NCI-H69 (cell line): ENCODE measurements around the gene TFDP1.
"Not testable (repeated sequence)": the region's sequence is repeated elsewhere in the genome, so short reads cannot be mapped to it uniquely, and the experiment has no call there.

Experiments used
- DNase-seq: peaks from one replicate; lab custom pipeline; 2025; lab: John Stamatoyannopoulos, UW

Gene TFDP1

DNA sequence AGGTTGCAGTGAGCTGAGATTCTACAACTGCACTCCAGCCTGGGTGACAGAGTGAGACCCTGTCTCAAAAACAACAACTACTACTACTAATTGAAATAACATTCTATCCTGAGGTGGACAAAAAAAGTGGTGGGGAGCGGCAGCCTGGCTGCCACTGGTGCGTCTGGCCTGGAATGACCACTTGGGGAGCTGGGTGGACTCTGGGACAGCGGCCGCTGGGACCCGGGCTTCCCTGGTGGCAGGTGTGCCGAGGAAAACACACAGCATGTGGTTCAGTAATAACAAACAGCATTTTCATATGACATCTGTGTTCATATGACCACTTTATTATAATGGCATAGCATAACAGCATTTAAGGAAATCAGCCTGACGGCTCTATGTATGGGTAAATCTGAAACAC is 33.9 kb downstream of the TFDP1 start:
- peak; percentile 51 for DNase-seq

DNA sequence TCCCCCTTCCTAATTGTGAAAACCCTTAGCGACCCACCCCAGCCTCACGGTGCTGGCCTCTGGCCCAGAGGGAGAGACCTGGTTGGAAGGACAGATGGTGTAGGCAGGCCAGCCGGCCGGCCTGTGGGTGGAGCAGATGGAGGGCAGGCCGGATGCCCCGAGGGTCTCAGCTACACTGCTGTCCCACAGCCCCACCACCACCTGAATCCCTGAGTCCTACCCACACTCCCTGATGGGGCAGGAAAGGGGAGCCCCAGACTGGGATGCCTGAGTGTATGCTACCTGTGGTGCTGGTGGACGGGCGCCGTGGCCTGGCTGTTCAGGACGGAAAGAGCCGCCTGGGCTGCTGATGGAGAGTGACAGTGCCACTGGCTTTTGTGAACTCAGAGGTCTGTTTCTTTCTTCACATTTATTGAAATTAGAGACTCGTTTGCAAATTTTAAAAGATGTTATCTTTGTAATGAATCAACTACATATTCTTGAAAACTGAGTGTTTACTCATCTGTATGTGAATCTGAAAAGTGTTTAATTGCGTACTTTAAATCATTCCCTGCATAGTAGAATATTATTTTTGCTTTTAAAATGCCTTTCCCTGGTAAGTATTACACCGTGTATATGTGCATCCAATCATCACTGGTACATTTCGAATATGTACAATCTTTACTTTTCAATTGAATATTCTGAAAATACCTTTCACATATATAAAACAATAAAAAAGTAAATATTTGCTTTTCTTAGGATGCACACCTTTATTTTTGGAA is 35.7 kb downstream of the TFDP1 start:
- peak; percentile 55 for DNase-seq

DNA sequence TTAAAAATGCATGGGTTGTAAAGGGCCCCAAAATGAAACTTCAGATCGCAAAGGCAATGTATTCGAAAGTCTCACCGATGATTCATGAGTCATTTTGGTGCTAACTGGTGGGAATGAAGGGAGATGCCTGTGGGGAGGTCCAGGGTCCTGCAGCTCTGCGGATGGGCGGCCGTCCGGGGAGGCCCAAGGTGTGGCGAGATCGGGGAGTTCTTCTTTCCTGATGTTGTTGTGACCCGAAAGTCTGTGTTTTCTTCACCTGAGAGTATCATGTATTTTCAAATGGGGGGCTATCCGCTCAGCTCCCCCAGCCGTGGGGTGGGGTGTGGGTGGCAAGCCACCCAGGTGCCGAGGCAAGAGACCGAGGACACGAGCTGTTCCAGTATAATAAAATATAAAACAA is 36.5 kb downstream of the TFDP1 start:
- no peak for DNase-seq

DNA sequence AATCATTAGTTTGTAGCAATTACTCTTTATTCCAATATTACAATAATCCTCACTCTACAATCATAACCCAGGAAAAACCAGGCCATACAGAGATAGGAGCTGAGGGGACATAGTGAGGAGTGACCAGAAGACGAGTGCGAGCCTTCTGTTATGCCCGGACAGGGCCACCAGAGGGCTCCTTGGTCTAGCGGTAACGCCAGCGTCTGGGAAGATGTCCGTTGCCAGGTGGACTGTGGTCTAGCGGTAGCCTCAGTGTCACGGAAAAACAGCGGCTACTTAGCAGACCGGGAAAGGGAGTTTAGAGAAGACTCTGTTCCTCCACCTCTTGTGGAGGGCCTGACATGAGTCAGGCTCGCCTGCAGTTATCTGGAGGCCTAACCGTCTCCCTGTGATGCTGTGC is 36.9 kb downstream of the TFDP1 start:
- peak; percentile 32 for DNase-seq

DNA sequence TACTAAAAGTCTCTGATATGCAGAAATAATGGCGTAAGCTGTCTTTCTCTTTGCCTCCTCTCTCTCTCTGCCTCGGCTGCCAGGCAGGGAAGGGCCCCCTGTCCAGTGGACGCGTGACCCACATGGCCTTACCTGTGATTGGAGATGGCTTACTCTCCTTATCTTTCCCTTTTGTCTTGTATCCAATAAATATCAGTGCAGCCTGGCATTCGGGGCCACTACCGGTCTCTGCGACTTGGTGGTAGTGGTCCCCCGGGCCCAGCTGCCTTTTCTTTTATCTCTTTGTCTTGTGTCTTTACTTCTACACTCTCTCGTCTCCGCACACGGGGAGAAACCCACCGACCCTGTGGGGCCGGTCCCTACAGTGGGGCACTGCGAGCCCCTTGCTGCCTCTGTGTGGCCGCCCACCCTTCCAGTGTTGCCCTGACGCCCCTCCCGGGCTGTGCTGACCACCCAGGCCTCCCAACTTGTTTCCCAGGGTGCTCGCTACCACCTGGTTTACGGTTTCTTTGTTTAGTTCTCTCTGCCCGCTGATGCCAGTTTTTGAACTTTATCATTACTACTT is 37.5 kb downstream of the TFDP1 start:
- not testable (repeated sequence) for DNase-seq

DNA sequence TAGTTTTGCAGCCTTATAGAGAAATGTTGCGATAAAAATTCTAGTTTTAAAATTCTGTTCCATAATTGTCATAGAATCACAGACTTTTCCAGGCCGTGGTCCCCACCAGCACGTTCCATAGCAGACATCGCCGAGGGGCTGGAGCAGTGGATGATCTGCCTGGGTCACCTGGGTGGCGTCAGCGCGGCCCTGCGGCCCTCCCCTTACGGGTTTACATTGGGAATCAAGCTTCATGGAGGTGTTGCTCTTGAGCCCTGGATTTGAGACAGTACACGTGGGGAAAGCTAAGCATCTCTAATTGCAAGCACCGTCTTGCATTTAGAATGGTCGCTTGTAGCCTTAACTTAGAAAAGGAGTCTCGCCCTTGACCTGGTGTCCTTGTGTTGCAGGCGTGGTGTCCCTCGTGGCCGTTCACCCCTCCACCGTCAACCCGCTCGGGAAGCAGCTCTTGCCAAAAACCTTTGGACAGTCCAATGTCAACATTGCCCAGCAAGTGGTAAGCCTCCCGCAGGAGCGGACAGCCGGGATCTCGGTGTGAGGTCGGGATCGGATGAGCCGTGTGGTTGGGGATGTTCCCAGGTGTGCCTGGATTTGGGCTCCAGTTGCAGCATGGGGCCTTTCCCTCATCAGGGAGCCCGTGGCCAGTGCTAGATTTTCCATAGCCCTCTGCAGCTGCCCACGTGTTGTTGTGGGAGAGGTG is 38.4 kb downstream of the TFDP1 start:
- DNase-seq: no peak

DNA sequence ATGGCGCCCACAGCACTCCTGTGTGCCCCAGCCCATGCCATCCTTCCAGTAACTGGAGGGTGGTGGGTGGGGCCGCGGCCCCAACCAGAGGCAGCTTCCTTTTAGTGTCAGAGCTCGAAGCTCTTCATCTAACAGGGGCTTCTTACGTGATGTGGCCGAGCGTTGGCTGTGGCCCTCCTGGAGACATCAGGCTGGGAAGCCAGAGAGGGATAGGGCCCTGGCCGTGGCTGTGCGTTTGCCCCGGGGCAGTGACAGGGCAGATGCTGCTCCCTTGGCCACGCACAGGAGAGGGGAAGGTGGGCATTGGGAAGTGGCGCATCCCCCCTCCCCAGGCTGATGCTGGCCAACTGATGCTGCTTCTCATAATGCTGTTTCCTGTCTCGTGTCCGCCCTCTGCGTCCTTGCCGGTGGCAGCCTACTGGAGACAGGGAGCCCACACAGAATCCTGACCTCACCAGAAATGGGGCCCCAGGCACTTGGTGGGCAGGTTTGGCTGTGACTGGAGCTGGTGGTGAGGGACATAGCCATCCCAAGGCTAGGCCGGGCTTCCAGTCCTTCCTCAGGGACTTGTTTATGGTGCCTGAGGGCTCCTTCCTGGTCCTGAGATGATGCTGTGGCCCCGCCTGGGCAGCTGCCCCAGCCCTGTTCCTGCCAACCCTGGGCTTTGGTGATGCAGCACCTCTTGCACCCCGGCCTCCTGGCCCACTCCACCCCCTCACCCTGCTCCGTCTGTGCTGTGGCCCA is 39.1 kb downstream of the TFDP1 start:
- DNase-seq: no peak

DNA sequence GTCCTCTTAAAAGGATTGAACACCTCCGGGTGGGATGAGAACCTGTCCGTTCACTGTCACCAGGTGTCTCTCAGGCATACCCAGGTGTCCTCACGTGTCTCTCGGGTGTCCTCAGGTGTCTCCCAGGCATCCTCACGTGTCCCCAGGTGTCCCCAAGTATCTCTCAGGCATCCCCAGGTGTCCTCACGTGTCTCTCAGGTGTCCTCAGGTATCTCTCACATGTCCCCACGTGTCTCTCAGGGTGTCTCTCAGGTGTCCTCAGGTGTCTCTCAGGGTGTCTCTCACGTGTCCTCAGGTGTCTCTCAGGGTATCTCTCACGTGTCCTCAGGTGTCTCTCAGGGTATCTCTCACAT is 39.7 kb downstream of the TFDP1 start:
- DNase-seq: no peak

DNA sequence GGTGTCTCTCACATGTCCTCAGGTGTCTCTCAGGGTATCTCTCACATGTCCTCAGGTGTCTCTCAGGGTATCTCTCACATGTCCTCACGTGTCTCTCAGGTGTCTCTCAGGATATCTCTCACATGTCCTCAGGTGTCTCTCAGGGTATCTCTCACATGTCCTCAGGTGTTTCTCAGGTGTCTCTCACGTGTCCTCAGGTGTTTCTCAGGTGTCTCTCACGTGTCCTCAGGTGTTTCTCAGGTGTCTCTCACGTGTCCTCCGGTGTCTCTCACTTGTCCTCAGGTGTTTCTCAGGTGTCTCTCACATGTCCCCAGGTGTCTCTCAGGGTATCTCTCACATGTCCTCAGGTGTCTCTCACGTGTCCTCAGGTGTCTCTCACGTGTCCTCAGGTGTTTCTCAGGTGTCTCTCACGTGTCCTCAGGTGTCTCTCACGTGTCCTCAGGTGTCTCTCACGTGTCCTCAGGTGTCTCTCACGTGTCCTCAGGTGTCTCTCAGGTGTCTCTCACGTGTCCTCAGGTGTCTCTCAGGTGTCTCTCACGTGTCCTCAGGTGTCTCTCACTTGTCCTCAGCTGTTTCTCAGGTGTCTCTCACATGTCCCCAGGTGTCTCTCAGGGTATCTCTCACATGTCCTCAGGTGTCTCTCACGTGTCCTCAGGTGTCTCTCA is 40.2 kb downstream of the TFDP1 start:
- DNase-seq: not testable (repeated sequence)

DNA sequence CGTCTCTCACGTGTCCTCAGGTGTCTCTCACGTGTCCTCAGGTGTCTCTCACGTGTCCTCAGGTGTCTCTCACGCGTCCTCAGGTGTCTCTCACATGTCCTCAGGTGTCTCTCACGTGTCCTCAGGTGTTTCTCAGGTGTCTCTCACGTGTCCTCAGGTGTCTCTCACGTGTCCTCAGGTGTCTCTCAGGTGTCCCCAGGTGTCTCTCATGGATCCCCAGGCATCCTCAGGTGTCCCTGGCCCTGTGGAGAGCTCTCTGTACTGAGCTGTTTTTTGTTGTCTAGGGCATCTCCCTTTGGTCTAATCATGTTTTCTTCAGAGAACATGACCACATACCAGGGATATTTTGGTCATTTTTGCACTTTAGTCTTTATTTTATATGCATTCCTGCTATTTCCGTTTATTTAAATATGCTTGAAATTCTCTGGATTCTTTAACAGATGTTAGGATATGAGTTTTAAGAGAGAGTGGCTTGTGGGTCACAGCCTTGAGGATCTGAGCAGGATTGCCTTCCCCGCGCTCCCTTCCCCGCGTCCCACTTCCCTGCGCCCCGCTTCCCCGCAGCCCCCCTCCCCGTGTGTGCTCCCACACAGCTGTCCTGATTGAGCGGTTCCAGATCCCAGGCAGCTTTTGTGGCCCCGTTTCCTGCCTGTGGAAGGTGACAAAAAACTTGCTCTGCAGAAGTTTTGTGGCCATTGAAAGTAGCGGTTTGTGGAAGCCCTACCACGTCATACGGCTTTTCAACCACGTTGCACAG is 41.6 kb downstream of the TFDP1 start:
- DNase-seq: no peak

DNA sequence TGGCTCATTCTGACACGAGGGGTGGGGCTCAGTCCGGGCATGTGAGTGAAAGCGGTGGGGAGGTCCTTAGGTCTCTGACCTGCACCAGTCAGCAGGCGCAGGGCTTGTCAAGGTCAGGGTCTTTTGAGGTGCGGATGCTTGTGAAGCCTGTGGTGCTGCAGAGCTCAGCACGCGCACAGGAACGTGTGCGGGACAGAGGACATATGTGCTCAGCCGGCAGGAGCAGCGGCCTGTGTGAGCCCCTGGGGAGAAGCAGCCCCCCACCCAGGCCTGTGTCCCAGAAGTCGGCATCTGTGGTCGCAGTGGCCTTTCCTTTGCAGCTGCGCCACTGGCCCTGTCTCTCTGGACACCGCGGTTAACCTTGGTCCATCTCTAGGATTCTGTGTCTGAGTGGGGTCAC is 42.6 kb downstream of the TFDP1 start:
- no peak for DNase-seq

DNA sequence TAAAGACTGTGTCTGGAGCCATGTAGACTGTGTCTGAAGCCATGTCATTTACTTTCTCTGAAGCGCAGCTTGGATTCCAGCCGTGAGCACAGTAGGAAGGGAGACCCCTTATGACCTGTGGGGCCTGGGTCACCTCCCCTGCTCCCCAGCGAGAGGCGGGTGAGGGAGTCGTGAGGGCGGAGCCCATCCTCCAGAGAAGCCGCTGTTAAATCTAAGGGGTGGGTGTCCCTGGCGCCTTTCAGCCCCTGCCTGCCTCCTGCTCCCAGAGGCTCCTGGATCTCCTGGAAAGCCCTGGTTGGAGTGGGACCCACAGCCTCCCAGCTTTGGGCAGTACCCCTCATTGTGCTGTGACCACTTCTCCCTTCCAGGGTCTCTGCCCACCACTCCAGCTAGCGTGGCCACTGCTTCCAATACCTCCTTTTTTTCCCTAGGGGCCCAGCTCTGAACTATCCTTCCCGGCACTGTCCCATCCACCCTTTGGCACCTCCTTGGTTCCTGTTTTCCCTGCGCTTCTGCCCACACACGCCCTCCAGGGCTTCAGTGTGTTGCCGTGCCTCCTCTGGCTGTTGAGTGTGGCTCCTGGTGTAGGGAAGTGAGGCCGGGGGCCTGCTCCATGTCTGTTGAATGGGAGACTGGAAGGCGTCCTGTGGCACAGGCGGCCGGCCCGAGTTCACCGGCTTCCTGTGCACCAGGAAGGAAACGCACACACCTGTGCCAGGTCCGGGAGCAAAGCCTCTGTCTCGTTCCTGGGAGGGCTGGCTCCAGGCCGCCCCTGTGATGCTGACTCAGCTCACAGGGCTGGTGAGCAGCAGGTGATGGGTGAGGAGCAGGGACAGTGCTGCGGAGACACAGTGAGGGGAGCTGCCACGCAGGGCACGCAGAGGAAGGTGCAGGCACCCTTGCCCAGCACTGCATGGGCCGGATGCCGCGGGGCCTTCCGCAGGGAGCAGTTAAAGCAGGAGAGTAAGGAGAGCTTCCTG is 44.0 kb downstream of the TFDP1 start:
- DNase-seq: no peak

DNA sequence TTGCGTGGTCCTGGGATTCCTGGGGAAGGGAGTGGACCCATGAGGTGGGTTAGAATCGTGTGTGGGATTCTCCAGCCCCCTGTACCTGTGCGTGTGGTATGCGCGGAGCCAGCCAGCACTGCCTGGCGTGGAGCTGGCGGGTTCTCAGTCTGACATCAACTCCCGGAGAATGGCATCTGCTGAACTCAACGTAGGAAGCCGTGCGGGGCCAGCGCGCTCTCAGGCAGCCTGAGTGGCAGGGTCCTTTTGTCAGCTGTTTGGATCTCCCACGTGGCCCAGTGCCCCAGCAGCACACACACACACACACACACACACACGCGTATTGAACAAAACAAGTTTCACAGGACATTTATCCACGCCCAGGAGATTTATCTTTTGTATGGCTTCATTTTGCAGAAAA is 45.3 kb downstream of the TFDP1 start:
- DNase-seq: no peak

DNA sequence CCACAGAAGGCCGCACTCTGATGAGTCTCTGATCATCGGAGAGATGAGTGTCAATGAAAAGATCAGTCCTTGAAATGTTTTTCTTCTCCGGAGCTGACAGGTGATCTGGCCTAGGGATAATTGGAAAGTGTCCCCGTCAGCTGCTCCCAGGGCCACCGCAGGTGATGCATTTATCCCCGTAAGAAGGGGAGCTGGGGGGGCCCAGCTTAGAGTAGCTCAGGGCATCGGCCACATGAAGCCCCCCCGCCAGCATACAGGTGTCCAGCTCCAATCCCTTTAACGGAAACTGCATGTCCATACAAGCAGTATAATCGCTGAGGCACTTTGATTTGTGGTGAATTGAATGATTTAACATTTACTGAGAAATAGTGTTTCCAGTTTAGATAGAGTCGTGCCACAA is 45.7 kb downstream of the TFDP1 start:
- DNase-seq: peak; percentile 44

DNA sequence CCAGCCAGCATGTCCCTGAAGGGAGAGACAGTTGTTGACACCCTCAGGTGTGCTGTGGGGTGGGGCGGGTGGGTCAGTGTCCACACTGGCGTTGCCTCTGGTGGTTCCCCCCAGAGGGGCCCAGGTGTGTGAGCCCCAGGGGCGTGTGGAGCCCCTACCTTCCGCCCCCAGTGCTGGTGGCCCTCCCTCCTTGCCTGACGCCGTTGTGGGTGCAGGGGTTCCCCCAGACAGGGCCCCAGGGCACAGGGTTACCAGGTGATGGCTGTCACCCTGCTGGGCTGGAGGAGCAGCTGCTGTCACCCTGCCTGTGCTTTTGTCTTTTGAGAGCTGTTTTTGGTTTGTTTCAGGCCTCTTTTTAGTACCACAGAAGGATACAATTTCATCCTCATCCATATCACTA is 46.3 kb downstream of the TFDP1 start:
- peak; percentile 70 for DNase-seq

DNA sequence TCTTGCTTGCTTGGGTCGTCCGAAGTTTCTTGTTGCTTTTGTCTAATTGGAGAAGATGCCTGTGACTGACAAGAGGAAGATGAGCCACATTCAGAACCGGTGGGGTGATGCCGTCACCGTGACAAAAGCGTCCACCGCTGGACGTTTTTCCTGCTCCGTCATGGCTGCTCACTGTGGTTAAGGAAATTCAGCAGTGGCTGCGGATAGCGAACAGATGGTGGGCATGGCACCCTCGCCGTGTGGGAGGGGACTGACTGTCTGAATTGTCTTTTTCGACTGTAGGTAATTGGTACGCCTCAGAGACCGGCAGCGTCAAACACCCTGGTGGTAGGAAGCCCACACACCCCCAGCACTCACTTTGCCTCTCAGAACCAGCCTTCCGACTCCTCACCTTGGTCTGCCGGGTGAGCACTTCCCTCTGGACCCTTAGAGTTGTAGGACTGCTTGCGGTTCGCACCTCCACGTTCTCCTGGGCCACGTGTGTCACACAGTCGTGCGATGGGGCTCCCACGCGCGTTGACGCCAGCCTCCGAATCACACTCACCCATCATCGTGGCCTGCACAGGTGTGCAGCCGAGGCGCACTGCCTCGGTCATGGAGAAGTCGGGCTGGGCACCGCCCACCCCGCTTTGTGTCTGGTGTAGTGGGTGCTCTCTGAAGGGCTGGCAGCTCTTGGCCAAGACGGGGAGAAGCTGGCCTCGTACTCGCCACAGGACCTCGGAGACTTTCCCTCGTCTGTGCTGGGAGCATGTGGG is 47.0 kb downstream of the TFDP1 start:
- peak; percentile 23 for DNase-seq

DNA sequence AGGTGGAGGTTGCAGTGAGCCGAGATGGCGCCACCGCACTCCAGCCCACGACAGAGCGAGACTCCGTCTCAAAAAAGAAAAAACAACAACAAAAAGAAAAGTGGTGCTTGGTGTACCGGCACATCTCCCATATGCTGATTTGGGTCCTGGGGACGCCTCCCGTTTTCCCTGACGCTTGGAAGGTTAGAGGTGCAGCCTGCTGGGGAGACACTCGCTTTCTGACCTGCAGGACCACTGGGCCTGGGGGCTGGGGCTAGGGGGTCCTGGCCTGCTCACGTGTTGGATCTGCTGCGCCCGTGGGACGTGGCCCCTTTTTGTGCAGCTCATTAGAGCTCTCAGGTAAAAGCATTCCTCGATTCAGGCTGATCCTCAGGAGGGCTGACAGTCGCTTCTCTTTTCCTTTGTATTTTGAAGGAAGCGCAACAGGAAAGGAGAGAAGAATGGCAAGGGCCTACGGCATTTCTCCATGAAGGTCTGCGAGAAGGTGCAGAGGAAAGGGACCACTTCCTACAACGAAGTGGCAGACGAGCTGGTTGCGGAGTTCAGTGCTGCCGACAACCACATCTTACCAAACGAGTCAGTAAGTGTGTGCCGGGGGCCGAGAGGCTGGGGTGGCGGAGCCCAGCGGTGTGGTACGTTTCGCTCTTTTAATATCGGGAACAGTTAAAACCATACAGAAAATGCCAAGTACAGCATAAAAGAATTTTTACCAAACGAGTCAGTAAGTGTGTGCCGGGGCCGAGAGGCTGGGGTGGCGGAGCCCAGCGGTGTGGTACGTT is 48.3 kb downstream of the TFDP1 start:
- DNase-seq: no peak

DNA sequence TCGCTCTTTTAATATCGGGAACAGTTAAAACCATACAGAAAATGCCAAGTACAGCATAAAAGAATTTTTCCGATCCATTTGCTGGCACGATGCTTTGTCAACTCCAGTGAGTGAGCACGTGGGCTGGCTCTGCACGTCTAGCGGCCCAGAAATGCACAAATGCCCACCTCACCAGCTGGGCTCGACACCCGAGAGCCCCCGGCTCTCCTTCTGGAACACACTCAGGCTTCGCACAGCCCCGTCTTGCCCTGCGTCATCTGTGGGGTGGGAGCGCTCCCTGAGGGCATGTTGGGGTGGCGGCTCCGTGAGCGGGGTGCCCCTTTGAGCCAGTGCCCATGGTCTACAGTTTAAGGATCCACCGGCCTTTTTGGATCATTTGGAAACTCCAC is 48.9 kb downstream of the TFDP1 start:
- DNase-seq: no peak
